Activated T-helper 9 cell treated with anti-CD3 and anti-CD28 coated beads, Interleukin-2, amount 50 U/mL, for 16 hours (primary cell): ENCODE results near the gene ZNF324.
"Not testable (repeated sequence)": the region's sequence is repeated elsewhere in the genome, so short reads cannot be mapped to it uniquely, and the experiment has no call there.

Experiments
- DNase-seq: peaks from one replicate; pipeline ENCODE4 v3.0.0-alpha.2; 2020; ENCODE audit warnings: low read depth

The ZNF324 gene

DNA sequence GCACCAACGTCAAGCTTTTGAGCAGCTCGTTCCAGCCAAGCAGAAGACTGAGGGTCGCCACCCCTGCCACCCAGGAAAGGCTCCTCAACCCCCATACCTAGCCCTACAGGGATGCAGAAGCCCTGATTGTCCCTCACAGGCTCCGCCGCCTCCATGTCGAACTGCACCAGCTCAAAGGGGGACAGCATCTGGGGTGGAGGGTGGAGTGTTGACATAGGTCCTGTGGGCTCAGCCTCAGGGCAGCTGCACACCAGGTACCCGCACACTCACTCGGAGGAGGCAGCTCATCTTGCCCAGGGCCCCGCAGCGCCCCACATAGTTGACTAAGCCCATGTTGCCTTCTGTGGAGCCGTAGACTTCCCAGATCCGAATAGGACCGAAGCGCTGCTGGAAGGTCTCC lies 33.4 kb downstream of the ZNF324 start:
- no peak for DNase-seq

DNA sequence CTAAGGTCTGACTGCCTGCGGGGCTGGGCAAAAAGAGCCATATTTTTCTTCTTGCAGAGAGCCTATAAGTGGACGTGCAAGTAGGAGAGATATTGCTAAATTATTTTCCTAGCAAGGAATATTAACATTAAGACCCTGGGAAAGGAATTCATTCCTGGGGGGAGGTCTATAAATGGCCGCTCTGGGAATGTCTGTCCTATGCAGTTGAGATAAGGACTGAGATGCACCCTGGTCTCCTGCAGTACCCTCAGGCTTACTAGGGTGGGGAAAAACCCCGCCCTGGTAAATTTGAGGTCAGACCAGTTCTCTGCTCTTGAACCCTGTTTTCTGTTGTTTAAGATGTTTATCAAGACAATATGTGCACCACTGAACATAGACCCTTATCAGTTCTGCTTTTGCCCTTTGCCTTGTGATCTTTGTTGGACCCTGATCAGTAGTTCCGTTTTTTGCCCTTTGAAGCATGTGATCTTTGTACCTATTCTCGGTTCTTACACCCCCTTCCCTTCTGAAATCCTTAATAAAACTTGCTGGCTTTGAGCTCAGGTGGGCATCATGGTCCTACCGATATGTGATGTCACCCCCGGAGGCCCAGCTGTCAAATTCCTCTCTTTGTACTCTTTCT lies 40.8 kb downstream of the ZNF324 start:
- not testable (repeated sequence) for DNase-seq

DNA sequence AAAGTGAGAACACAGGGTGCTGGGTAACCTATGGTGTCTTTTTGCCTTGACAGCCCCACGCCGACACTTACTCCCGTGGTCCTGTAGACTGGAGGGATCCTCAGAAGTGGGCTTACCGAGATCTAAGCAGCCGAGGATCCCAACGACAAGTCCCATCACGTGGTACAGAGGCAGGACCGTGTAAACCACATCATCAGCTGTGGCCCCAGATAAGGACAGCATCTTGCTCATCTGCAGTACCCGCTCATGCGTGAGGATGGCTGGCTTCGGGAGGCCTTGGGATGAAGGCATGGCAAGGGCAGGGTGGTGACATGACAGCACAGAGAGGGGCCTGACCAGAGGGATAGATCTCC lies 42.8 kb downstream of the ZNF324 start:
- DNase-seq: no peak

DNA sequence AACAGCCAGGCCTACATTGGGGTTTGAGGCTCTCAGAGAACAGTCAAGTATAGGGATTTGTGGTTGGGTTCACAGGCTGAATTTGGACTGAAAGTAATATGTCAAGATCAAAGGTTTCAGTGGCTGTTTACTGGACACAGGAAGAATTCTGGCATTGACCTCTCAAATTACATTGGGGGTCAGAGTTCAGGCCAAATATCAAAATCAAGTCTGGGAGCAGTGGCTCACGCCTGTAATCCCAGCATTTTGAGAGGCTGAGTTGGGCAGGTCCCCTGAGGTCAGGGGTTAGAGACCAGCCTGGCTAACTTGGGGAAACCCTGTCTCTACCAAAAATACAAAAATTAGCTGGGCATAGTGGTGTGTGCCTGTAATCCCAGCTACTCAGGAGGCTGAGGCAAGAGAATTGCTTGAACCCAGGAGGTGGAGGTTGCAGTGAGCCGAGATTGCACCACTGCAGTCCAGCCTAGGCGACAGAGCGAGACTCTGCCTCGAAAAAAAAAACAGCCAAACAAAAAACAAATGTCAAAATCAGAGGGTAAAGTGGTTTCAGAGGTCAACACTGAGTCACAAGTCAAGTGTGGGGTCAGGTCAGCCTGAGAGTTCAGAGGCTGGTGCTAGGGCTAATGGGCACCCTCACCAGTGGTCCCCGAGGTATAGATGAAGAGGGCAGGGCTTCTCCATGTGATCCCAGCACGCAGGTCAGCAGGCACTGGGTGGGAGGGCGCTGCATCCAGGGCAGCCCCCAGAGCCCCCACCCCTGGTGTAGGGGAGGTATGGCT lies 43.4 kb downstream of the ZNF324 start:
- DNase-seq: no peak

DNA sequence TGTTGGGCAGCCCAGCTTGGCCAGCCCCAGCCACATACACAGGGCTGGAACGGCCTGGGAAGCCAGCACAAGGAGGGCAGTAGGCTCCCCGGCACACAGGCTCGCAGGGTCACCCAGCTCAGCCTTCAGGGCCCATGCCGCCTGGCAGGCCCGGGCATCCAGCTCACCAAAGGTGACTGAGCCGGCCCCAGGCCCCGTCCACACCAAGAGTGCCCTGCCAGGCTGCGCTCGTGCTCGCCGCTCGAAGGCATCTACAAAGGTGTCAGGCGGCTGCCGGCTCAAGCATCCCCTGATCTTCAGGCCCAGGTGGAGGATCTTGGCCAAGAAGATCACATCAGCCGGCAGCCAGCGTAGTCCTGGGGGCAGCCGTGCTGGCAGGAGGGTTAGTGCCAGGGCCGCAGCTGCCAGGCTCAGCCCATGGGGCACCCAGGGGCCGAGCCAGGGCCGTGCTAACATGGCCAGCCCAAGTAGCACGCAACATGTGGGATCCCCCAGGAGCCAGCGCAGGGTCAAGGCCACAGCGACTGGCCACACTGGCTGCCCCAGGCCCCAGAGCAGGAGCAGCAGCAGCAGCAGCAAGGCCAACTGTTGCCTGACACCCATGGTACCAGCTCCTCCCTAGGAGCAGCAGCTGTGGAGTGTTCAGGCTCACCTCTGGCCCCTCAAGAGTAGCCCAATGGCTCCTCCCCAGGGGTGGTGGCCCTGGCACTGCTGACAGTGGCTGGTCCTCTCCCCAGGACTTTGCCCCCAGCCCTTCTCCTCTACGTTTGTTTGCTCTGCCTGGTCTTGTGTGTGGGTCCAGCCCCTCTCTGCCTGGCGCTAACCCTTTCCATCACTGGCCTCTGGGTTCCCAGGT lies 44.7 kb downstream of the ZNF324 start, which contains the start of gene SLC27A5:
Gene SLC27A5 (minus strand): TSS at position 640 of the 856 bp plus-strand sequence. CDS start 37 bp downstream, at position 603.
- DNase-seq: no peak

DNA sequence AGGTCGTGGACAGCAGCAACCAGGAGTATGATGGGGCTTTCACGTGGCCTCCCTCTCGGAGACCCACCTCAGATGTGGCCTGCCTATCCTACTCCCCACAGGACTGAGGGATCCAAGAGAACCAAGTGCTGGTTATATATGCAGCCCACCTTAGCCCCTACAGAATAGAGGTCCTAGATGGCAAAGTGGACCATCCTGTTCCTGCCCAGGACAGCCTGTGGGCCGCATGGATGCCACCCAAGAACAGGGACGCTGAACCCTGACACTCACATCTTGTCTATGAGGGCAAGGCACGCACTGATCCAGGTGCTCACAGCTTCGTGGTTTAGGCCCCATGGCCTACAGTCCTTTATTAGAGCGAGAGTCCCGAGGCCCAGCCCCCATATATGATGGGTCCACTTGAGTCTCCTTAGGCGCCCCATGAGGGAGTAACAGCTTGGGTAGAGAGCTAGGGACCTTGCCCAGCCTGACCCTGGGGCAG lies 46.4 kb downstream of the ZNF324 start:
- DNase-seq: no peak

DNA sequence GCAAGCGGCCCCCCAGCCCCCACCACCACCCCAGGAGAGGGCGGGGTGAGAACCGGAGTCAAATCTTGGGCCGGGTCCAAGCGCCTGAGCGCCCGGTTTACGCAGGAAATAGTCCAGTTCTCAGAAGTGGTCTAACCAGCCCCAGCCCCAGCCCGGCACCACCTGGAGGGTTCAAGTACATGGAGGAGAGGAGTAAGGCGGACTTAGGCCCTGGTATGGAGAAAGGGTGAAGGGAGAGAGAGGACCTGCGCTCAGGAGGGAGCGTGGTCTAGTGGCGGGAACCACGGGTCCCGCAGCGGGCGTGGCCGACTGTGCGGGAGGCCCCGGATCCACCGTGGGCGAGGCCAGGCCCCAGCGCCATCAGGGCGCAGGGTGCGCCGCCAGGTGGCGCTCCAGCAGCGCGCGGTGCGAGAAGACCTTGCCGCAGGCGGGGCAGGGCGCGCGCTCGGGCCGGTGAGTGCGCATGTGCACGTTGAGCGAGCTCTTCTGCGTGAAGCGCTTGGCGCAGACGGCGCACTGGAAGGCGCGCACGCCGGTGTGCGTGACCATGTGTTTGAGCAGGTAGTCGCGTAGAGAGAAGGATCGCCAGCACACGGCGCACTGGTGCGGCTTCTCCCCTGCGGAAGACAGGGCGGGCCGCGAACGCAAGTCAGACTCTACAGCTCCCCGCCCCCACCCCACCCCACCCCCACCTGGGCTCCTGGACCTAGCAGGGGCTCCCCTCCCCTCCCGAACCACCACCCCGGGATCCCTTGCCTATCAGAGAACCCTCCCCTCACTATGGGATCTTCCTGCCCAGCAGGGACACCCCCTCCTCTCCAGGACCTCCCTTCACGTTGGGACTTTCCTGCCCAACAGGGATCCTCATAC lies 47.0 kb downstream of the ZNF324 start:
- peak; percentile 93 for DNase-seq

DNA sequence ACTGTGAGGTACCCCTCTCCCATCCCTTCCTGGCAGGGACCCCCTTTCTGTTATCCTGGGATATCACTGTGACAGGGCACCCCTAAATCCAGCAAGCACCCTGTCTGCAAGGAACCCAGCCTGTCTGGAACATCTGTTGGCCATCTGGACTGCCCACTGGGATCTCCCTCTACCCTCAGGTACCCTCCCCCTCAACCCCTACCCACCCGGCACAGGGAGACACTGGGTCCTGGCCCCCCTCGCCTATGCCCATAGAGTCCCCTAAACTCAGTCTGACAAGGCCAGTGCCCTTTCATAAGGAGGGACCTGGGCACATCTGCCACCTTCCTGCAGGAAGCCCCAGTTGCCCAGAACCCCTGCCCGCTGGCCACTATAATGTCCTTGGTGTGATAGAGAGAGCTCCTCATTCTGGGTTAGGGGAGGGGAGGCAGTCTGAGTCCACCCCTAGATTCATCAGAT lies 47.7 kb downstream of the ZNF324 start:
- no peak for DNase-seq

DNA sequence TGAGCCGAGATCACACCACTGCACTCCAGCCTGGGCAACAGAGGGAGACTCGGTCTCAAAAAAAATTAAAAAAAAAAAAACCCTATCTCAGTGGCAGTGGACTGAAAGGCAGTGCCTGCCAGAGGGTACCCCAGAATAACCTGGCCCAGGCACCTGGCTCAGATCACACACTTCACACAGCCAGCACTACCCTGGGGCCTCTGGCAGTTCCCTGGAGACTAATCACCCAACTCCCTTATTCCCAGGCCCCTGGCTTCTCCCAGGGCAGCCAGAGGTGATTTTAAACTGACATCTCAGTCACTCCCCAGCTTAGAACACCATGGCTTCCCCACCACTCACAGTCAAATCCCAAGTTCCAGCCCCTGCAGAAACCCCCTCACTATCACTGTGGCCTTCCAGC lies 48.4 kb downstream of the ZNF324 start:
- DNase-seq: no peak

DNA sequence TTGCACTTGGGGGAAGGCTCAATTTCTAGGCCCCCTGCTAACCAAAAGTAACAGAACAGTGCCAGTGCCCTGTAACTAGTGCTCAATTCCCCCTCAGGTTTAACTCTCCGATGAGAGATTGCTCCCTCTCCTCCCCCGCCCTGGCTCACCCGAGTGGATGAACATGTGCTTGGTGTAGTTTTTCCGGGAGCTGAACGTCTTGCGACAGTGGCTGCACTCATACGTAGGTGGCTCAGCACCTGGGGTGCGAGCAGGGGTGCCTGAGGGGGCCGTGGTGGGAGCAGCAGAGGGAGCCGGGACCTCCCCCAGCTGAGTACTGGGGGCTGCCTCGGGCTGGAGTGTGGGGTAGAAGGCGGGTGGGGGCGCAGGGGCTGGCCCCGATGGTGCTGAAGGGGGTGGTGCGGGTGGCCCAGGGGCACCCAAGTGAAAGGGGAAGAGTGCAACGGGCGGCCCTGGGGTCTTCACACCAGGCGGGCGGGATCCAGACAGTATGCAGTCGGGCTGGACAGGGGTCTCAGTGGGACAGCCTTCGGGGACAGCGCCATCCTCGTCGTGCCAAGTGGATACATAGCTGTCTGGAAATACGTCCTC lies 49.5 kb downstream of the ZNF324 start:
- no peak for DNase-seq

DNA sequence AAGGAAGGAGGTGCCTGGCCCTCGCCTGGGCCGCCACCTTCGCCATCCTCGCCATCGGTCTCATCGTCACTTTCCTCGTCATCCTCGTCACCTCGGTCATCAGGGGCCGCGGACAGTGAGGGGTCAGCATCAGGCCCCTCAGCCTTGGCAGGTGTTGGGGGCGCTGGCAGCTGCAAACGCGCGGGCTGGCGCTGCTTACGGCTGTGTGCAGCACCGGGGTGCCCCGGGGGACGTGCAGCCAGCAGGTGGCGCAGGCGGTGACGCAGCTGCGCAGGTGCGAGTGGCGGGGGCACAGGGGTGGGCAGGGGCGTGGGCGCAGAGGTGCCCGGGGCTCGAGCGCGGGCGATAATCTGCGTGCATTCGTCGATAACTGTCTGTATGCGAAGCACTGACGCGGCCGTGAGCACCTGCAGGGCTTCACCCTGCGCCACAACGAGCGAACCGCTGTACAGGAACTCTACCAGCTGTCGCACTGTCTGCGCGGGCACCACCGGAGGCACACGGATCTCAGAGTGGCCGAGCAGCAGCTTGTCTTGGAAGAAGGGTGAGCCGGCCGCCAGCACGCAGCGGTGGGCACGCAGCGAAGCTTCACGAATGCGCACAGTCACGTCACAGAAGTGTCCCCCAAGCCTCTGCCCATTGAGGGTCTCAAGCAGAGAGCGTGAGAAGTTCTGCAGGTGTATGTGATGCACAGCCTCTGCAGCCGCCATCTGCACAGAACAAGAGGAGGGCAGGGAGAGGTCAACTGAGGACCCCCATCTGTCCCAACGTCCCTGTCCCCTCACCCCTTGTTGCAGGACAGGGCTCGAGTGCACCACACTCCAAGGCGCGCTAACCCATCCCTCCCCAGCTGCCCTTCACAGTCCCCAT lies 50.3 kb downstream of the ZNF324 start:
- DNase-seq: no peak

DNA sequence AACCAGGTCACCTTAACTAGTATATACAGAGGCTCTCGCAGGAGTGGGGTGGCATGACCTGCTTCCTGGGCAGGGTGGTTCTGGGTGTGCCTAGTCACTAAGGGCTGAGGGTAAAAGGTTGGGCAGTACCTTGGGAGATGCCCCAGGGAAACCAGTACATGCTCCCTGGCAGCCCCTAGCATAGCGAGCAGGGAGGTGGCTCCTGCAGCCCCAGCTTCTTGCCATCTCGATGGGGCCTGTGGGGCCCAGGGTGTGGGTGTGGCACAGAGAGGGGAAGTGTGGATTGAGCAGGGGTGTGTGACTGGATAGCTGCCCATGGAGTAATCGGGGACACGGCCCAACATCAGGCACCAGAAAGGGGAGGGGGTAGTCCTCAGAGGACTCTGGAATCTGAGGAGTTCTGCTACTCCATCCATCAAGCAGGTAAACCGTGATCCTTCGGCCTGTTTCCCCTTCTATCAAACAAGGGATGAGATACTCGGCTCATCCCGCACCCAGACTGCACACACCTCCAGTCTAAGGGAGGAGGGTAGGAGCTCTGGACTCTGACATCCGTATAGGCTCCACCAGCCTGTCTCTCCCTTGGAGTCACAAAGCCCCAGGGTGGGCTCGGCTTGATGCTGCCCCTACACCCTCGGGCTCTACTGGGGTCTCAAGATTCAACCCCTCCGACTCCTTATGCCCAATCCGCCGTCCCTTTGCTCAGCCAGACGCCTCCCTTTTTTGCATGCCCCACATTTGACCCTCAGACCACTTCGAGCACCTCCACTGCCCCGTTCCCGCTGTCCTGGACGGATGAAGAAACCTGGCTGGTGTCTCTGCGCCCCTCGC lies 51.6 kb downstream of the ZNF324 start:
- no peak for DNase-seq

DNA sequence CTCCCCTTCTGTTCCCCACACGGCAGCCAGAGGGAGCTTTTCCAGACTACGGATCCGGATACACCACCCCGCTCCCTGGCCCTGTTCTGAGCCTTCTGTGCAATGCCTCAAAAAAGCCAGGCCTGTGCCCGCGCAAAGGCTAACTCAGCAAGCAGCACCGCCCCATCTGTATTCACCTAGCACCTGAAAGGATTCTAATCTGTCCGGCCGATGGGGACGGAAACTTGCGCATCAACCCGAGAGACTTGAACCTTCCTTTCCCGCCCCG lies 52.1 kb downstream of the ZNF324 start:
- DNase-seq: no peak

DNA sequence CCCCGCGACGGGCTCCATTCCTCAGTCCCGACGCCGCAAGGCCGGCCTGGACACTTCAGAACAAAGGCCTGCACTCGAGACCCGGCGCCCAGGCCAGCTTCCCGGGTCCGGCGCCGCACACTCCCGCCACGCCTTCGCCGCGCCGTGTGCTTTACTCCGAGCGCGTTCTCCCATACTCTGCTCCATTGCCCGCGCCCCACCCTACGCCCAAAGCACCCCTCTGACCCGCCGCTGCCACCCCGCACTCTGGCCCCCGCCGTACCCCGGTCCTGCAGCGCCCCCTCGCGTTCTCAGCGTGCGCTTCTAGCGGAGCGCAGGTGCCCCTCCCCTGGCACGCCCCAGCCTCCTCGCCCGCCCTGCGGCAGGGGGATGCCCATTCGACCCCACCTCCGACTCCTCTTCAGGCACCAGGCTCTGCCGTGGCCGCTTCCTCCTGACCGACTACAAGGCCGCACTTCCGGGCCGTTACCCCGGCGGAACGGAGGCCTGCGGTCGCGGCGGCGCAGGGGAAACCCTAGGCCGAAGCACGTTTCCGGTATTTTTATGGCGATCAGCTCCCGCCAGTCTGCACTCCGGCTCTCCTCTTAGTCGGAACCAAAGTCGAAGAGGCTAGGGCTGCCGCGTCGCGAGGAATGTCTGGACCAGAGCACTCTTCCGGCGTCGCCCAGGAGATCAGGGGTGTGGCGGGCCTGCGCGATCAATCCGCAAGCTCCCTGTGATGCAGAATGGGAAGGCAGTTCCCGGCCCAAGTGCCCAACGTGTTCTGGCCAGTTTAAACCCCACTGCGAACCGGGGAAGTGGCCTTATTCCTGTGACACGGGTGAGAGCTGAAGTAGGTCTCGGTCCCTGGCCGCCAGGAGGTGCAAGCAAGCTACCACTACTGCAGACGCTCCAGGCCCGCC lies 52.7 kb downstream of the ZNF324 start, which contains the start of gene ZBTB45:
Gene ZBTB45 (minus strand): TSS at position 456 of the 902 bp plus-strand sequence. CDS start 2,137 bp downstream, outside the sequence.
- peak; percentile 80 for DNase-seq

DNA sequence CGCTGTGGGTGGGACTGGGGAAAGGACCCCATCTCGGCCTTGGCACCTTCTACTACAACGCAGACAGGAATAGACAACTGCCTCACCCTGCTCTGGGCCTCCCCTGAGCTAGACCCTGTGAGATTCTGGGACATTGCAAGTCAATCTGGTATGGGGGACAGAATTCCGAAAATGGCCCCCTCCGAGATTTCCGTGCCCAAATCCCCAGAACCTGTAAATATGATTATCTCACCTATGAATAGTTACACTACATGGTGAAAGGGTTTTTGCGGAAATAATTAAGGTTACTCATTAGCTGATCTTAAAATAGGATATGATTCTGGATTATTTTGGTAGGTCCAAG lies 53.3 kb downstream of the ZNF324 start:
- DNase-seq: no peak

DNA sequence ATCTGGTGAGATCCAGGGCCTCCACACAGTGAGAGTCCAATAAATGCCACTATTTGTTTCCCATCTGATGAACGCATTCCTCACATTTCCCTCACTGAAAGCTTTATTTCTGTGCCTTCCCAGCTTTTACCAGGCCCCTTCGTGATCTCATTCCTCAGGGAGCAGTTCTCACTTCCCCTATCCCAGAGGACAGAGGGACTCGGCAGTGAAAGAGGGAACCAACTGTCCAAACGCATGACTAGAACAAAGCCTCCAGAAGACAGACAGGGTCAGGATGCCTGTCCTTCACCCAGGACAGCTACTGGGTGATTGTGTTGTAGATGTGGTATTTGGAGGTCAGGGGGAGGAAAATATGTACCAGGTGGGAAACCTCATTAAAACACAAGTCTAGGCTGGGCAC lies 54.8 kb downstream of the ZNF324 start:
- no peak for DNase-seq

DNA sequence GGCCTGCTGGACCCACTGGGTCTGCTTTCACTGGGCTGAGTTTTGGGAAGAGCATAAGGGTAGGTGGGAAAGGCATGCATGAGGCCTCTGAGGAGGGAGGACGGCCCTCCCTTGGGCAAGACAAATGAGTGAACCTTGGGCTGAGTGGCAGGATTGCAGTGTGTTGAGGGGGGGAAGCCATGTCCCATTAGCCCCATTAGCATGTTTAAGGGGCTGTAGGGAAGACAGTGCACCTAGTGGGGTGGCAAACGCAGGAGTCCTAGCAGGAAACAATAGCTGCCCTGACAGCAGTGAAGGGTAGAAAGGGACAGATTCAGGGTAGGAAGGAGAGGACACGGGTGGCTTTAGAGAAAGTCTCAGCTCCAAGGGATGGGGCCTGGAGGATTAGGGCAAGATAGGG lies 55.8 kb downstream of the ZNF324 start:
- DNase-seq: no peak
